GM19193 (cell line): Measurements from ENCODE around the gene CYB5B.

ENCODE experiments used
- POLR2A ChIP-seq: IDR thresholded peaks from 4 replicates; pipeline ENCODE4 v1.6.1; 2011; ENCODE audit not compliant: insufficient read depth, insufficient read length; ENCODE audit errors: extremely low read depth

Gene CYB5B

DNA sequence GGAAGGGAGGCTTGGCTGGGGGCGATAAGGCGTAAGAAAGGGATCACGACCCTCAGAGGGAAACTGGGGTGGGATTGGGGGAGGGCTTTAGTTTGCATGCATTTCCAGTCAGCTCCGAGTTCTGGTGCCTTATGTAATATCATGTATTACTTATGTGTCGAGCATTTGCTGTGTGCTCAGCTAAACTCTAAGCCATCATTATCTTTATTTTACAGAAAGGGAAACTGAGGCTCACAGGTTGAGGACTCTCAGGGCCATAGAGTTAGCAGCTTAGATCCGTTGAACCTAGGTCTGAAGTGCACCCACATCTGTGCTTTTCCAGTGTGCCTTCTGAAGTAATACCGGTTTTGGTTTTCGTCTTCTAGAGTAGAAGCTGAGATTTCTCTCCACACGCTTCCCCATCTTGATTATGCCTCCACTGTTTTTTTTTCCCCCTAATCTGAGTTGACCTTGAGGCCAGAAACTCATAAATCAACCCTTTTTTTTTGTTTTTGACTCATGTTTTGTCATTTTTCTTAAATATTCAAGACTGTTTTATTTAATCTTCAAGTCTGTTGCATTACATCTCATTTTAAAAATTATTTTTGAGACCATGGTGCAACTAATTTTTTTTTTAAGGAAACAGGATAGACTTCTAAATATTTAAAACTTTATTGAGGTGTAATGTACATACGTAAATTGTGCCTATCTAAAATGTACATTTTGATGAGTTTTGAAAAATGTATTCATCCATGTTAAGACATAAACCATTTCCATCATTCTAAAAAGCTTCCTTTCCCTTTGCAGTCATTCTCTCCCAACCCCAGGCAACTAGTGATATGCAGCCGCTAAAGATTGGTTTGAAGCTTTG is 741 bp downstream of the CYB5B start:
- no peak for TF ChIP-seq POLR2A

DNA sequence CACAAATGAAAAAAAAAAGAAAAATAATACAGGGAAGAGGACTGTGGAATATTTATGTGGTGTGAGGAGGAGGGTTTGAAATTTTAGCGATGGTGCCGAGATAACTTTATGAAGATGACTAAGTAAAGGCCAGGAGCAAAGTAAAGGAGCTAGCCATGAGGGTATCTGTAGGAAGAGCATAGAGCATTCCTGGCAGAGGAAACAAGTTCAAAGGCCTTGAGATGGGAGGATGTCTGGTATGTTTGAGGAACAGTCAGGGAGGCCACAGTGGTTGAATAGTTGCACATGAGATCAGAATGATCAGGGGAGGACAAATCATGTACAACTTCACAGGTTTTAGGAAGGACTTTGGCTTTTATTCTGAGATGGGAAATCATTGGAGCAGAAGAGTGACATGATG is 4.2 kb downstream of the CYB5B start:
- TF ChIP-seq POLR2A: no peak

DNA sequence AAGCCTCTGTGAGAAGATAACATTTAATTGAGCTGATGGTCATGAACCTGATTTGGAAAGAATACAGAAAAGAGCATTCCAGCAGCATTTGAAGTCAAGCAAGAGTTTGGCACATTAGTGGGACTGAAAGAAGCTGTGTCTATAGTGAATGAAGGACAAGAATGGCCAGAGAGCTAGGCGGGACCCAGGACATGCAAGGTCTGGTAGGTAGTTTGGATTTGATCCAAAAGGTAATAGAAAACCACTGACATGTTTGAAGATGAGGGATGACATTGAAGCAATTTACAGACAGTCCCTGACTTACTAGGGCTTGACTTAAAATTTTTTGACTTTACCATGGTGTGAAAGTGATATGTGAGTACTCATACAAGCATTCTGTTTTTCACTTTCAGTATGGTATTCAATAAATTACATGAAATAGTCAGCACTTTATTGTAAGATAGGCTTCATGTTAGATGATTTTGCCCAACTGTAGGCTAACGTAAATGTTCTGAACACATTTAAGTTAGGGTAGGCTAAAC is 7.6 kb downstream of the CYB5B start:
- TF ChIP-seq POLR2A: no peak

DNA sequence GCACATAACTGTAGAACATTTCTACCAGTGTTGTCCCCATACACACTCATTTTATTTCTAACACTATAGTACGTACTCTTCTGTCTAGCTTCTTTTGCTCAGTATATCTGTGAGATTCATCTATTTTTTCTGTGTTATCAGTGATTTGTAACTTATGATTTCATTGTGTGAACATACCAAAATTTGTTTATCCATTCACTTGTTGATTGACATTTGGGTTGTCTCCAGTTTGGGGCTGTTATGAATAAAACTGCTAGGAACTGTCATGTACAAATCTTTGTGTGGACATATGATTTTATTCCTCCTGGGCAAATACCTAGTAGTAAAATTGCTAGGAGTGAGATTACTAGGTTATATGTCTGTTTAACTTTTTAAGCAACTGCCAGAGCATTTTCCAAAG is 9.6 kb downstream of the CYB5B start:
- TF ChIP-seq POLR2A: no peak

DNA sequence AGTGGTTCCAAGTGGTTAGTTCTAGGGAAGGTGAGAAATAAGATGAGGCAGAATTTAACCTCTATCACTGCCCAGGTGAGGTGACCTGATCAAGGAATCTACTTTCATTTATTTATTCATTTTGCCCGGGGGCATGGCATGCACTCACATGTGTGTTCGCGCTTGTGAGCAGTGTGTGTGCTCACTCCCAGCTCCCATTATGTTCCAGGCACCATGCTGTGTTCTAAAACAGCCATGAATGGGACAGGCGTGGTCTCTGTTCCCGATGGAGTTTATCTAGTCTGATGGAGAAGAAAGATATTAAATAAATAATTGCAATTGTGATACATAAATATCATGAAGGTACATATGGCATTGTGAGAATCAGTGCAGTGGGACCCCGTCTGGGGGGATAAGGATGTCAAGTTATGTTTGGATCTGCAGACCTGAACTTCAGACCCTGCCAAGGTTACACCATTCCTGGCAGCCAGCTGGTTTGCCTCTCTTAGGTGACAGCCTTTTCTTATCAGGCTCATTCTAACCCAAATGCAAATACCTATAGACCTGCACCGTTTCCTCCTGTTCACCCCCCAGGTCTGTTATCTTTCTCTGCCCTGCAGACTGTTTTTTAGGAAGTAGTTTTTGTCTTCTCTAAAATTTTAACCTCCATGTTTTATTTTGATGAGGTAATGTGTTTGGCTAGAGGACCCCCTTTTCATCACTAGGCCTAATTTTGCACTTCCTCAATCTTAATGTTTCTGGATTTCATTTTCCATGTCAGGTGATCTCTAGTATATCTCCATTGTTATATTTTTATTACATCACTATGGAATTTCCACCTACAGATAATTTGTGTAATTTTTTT is 11.8 kb downstream of the CYB5B start:
- TF ChIP-seq POLR2A: no peak

DNA sequence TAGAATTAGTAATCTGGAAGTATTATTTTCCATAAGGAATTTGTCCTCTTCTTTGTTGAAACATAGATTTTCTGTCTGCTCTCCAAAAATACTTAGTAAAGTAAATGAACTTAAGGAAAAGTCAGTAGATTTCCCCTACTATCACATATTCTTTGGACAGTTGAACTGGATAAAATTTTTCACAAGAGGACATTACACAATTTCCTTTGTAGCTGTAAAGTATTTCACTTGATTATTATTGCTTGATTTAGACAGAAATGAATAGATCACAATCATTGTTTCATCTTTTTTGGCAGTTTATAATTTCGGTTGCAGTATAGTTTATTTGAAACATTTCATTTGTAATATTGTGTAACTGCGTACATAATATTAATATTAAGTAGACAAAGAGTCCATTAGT is 12.5 kb downstream of the CYB5B start:
- no peak for TF ChIP-seq POLR2A

DNA sequence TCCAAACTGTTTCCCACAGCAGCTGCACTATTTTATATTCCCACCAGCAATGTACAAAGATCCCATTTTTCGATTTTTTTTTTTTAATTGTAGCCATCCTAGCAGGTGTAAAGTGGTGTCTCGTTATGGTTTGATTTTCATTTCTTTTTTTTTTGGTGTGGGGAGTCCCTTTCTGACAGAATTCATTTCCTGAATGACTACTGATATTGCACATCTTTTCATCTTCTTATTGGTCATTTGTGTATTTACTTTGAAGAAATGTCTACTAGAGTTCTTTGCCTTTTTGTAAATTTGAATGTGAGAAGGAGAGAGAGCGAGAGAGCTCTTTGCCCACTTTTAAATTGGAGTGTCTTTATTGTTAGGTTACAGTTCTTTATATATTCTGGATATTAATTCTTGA is 14.0 kb downstream of the CYB5B start:
- no peak for TF ChIP-seq POLR2A

DNA sequence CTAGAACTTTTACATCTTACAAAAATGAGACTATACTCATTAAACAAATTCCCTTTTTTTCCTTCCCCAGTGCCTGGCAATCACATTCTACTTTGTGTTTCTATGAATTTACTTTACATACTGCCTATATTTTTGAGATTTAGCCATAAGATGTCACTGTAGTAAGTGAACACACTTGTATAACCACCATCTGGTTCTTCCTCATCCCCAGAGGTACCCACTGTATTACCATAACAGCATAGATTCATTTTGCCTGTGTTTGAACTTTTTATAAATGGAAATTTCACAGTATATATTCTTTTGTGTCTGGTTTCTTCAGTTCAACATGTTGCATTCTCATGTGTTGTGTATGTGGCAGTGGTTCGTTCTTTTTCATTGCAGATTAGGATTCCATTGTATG is 15.8 kb downstream of the CYB5B start:
- no peak for TF ChIP-seq POLR2A

DNA sequence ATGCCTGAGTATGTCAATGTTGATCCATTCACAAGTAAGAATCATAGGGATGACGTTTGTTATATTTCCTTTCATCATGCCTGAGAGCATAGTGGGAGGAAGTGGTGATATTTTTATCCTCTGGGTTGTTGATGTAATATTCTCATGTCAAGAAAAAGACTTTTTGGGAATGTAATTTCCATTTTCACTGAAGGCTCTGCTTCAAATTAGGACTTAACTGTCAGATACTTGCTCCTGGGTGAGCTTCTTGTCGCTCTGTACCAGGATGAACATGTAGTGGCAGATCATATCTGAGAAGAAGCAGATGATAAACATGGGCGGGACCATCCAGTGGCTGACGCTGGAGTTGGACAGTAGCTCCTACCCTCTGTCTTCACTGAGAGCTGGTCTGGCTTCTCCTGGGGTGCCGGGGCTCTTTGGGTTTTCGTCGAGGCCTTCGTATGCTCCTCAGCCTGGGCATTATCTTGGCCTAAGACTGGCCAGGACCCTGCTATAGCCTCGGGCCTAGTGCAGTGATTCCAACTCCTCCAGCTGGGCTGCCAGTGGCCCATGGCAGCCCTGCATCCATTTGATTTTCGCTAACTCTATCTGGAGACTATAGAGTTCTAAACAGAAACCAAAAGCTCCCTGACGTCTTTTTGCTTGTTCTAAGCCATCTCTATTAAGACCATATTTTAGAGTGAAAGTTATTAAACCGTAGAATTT is 19.7 kb downstream of the CYB5B start:
- no peak for TF ChIP-seq POLR2A

DNA sequence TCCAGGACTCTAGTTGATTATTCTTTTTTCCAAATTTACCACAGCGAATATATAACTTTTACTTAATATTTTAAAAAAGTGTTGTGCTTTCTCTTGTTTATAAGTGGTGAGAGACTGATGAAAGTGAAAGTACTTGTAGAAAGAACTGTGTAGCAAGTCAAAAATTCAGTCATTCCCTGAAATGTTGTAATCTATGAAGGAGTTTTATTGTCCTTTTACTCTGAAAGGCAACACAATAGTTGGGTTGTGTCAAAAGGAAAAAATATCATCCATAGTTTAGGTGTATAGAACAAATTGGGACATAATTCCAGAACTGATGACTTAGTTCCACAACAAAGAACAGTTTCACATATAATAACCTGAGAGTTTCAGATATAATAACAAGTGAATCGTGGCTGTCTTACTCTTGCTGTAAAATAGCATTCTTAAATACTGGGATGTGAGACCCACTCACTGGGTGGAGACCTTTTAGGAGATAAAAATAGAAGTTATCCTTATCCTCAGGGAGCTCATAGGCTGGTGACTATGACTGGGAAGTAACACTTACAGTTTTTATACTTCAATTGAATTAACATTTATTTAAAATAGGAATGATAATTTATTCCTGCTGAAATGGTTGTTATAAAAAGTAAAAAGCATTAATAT is 20.6 kb downstream of the CYB5B start:
- TF ChIP-seq POLR2A: no peak

DNA sequence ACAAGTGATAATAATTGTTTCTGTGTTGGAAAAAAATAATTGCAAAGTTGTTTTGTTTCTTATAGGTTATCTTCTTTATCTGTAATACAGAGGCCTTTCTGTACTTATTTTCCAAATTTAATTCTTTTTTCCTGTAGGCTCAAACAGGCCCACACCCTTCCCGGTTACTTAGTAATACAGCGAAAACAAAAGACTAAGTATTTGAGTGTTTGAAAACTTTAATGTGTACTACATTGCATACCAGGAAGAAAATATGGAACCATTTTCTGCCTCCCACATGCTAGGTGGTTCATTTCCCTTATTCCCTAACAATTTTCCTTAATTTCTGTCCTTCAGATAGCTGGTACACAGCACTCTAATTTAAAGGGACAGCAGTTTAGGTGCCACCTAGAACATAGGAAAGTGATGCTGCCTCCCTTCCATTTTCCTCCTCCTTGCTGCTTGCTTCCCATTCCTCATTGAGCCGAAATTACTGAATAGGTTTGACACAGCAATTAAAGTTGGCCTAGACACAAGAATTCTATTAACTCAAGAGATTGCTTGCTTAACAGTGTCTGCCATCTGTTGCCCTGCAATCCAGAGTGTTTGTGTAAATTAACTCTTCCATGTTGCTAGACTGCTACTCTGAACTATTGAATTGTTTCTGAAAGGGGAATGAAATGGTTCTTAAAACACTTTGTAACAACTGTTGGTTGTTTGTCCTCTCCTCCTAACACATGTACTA is 24.2 kb downstream of the CYB5B start:
- TF ChIP-seq POLR2A: no peak

DNA sequence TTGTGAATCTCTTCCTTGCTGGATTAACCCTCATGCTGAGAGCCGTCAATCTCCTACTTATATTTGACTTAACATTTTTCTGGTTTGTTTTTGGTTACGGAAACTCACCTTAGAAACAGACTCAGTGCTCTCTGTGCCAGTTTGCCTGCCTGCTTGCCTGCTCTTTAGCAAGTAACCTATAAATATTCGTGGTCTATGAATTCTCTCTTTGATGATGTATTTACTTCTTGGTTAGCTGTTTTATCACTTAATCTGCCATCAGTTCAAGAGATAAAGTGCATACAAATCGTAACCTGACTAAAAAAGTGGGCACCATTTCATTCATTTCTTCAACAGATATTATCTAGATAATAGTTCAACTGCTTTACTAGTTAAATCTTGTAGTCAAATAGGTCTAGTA is 26.7 kb downstream of the CYB5B start:
- no peak for TF ChIP-seq POLR2A

DNA sequence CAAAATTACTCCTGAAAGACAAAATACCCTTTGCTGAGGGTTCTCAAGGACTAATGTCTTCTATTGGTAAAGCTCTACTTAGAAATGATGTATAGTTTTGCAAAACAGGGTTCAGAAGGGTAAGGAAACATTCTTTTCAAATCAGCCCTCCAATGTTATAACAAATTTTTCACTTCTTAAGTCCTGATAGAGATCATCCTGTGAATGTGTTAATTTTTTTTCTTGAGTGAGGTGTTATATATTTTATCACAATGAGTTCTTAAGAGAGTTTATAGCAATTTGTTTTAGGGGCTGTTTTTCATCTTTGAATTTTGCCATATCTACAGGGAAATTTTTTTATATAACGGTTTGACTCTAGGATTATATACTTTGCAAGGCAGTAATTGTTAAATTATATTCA is 29.5 kb downstream of the CYB5B start:
- TF ChIP-seq POLR2A: no peak

DNA sequence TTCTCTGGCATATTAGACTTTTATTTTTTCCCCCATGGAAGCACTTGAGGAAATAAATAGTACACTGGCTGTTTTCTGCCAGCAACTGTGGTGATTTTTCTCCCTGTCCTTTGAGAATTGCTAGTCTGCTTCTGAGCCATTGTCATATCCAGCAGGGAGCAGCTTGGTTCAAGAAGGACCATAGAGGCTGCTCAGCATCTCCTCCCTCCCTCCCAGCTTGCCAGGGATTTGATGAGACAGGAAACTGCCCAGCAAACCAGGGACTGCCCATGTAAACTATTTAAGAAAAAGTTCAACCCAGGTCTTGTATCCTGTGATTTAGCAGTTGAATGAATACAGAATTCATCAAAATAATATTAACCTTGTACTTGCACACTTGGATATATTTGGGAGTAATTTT is 39.5 kb downstream of the CYB5B start:
- no peak for TF ChIP-seq POLR2A
